HG02759 (cell line): ENCODE data around the gene KCNIP1.
"Not testable (repeated sequence)": the region's sequence is repeated elsewhere in the genome, so short reads cannot be mapped to it uniquely, and the experiment has no call there.

Experiments
- ATAC-seq: cut with Tn5 transposase; IDR thresholded peaks from one replicate; pipeline ENCODE4 v1.9.1; 2021; ENCODE audit warnings: mild to moderate bottlenecking, moderate library complexity; ENCODE audit not compliant: unreplicated experiment

Gene KCNIP1

GRCh38 chr5:170534941-170535340 lies 31.1 kb downstream of the KCNIP1 start:
- ATAC-seq: no peak

DNA sequence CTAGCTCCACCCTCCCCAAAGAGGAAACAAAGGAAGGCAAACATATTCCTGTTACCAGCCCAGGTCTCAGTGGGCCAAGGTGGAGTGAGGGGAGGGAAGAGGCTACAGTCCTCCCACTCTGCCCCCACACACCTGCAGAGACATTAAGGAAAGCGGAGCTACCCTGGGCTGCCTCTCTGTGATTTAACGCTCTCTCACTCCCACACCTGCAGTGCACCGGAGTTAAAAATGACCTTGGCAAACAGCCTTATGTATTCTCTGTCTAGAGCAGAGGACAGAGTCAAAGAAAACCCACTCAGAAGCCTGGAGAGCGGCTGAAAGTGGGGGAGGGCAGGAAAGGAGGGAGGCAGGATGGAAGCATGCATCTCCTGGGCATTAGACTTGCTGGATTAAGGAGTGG lies 32.7 kb downstream of the KCNIP1 start:
- no peak for ATAC-seq

DNA sequence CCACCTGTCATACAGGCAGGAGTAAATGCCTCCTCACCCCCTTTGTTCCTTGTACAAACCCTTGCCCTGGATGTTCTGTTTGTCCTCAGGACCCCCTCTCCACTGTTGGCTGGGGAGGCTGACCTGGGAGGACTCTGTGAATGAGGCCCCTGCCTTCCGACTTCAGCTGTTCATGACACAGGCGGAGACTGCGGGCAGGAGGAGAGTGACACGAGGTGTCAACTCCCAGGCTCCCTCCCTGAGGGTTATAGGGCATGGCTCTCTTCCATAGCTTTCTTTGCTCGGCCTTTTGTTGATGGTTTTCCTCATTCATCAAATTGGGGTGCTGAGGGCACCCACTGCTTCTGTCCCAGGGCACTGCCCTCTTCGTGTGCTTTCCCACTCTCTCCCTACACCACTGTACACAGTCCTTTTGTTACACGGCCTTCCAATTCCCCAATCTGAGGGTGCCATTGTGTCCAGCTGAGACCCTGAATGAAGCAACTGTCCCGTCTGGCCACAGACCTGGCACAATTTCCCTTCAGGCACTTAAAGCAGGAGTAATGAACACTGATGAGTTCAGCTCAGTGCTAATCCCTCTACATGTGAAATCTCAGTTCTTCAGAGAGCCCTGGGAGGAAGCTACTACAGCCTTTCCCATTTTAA lies 33.8 kb downstream of the KCNIP1 start:
- no peak for ATAC-seq

GRCh38 chr5:170538096-170538465 lies 34.3 kb downstream of the KCNIP1 start:
- no peak for ATAC-seq

DNA sequence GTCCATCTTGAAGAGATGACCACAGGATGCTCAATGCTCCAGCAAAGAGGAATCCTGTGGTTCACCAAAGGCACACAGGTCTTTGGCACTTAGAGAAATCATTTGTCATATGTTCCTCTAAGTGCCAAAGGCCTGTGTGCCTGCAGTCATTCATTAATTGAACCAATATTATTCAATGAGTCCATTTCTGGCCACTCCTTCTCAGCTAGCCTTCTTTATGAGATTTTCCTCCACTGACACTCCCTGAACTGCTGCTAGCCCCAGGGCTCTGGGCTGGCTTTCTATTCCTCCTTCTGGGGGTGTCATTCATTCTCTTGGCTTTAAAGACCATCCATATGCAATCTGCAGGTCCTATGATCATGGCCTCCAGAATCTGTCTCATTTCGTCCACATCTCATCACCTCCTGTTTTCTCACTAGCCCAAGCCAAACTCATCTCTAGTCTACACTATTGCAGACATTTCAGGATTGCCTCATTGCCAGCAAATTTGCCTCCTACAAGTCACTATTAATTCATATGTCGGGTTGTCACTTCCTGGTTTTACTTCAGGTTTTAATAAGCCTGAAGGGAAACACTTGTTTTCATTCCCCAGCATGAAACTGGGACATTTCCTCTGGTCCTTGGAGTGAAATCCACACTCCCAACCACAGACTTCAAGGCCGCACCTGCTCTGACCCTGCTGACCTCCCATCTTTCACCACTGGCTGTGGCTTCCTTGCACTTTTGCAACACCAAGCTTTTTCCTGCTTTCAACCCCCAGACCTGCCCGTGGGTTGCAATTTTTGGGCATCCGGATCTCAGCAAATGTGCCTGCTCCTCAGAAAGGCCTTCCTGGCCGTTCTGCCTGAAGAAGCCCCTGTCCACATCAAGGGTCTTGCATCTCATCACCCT lies 35.1 kb downstream of the KCNIP1 start:
- no peak for ATAC-seq

- ATAC-seq: no peak
These were observed 36.5 kb downstream of the KCNIP1 start for GRCh38 chr5:170540271-170540670.

GRCh38 chr5:170541146-170541769 lies 37.4 kb downstream of the KCNIP1 start:
- no peak for ATAC-seq

GRCh38 chr5:170542691-170543293 lies 39.0 kb downstream of the KCNIP1 start:
- no peak for ATAC-seq

DNA sequence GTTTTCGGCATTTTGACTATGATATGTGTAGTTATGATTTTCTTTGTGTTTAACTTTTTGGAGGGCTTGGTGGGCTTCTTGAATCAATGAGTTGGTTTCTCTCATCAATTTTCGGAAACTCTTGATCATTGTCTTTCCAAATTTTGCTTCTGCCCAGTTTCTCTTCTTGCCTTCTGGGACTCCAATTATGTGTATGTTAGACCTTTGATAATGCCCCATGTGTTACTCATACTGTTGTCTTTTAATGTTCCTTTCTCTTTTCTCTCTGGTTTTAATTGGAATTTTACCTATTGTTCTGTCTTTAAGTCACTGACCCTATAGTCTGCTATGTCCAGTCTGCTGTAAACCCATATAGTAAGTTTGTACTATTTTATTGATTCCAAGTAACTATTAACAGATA lies 41.5 kb downstream of the KCNIP1 start:
- ATAC-seq: no peak

DNA sequence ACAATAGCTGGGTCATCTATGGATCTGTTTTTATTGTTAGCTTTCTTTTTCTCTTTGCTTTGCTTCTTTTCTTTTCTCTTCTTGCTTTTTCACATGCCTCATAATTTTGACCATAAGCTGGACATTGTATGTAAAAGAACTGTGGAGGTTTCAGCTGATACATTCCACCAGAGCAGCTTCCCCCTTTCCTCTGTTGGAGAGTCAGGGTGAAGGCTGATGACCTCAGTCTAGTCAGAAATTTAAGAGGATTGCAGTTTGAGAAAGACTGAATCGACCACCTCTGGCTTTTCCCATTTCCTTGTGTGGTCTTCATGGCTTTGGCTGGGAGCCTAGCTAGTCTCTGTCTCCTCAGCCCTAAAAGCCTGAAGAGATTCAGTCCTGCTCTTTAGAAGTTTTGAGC lies 42.0 kb downstream of the KCNIP1 start:
- no peak for ATAC-seq

GRCh38 chr5:170546282-170546681 lies 42.5 kb downstream of the KCNIP1 start:
- no peak for ATAC-seq

DNA sequence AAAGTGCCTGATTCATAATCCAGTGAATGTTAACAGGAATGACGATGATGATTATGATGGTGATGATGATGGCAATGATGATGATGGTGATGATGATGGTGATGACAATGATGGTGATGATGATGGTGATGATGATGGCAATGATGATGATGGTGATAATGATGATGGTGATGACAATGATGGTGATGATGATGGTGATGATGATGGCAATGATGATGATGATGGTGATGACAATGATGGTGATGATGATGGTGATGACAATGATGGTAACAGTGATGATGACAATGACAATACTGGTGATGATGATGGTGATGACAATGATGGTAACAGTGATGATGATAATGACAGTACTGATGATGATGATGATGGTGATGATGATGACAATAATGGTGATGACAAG lies 46.6 kb downstream of the KCNIP1 start:
- not testable (repeated sequence) for ATAC-seq

DNA sequence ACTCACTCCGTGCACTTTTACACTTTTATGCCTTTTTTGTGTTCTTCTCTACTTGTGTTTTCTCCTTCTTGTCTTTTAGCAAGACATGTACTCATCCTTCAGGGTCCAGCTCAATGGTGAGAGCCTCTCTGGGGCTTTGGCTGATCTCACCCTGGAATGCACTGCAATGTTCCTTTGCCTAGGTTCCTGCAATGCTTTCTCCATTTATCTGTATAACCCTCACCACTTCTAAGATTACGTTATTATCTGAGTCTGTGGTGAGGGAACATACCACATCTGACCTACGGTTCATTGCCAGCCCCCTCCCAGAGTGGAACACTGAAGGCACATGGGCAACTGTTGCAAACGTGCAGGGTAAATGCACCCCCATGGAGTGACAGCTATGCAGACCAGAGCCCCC lies 47.3 kb downstream of the KCNIP1 start:
- no peak for ATAC-seq

GRCh38 chr5:170551622-170552021 lies 47.8 kb downstream of the KCNIP1 start:
- ATAC-seq: no peak

DNA sequence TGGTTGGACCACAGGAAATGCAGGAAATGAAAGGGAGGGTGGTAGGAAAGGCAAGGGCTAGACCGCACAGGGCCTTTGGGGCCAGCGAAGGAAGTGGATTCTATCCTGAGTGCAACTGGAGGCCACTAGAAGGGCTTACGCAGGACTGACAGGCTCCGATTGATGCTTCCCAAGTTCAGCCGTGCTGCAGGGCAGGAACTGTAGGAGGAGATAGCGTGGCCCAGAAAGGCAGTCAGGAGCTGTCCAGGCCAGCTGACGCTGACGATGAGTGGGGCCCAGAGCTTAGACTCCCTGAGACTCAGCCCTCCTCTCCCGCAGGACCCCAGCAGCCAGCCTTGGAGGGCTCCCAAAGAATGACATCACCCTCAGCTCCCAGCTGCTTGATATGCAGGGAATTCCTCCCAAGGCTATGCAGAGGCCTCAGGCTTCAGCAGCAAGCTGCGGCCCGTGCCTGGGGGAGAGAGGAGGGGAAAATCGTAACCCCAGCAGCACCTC lies 48.8 kb downstream of the KCNIP1 start:
- ATAC-seq: no peak

DNA sequence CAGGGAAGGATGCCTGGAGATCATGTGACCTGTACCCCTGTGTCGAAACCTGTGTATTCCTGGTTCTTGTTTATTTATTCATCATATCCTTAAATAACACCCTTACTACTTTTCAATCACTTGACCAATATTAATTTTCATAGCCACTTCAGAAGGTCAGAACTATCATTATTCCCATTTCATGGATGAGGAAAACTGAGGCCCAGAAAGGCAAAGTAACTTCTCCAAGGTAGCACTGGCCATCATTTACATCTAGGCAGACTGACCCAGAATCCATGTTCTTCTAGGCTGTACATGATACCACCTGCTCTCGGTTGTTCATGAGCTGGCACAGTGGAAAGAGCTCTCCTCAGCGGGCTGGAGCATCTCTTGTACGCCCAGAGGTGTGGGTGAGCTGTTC lies 49.4 kb downstream of the KCNIP1 start:
- ATAC-seq: no peak

DNA sequence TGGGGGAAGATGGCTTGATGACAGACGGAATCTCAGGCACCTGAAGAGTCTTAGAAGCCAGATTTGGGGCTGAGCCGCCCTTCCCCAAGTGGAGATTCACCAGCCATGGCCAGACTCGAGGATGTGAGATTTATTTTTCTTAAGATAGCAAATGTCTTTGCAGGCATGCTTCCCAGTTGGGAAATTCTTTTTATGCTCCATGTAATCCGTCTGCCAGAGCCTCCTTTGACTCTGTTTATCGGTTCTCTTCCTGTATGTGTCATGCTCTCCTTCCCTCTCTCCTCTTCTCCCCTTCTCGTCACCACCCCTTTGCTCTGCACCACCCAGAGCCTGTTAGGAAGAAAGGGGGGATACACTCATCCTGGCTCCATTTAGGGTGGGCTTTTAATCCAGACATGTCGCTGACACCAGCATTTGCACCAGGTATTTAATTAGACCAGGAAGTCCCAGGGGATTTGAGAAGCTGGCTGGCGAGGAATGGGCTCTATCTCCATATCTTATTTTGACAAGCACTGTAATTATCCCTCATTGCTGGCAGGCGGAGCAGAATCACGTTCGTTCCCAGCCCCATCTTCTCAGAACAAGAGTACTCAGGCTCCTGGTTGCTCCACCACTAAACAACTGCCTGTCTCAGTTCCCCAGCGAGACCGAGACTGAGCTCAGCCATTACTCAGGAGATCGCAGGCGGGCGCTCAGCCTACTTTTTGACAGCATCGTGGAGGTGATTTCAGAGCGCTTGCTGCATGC lies 50.9 kb downstream of the KCNIP1 start:
- ATAC-seq: no peak

GRCh38 chr5:170557314-170557713 lies 53.5 kb downstream of the KCNIP1 start:
- no peak for ATAC-seq

GRCh38 chr5:170559296-170559695 lies 55.5 kb downstream of the KCNIP1 start:
- ATAC-seq: no peak

- no peak for ATAC-seq
These were observed 57.1 kb downstream of the KCNIP1 start for GRCh38 chr5:170560938-170561337.
